GM18861 (cell line): ENCODE measurements around the gene SERTAD4.
"Not testable (repeated sequence)": the region's sequence is repeated elsewhere in the genome, so short reads cannot be mapped to it uniquely, and the experiment has no call there.

ENCODE experiments used
- ATAC-seq: cut with Tn5 transposase; IDR thresholded peaks from one replicate; pipeline ENCODE4 v1.9.1; 2021; ENCODE audit not compliant: unreplicated experiment

SERTAD4 gene

DNA sequence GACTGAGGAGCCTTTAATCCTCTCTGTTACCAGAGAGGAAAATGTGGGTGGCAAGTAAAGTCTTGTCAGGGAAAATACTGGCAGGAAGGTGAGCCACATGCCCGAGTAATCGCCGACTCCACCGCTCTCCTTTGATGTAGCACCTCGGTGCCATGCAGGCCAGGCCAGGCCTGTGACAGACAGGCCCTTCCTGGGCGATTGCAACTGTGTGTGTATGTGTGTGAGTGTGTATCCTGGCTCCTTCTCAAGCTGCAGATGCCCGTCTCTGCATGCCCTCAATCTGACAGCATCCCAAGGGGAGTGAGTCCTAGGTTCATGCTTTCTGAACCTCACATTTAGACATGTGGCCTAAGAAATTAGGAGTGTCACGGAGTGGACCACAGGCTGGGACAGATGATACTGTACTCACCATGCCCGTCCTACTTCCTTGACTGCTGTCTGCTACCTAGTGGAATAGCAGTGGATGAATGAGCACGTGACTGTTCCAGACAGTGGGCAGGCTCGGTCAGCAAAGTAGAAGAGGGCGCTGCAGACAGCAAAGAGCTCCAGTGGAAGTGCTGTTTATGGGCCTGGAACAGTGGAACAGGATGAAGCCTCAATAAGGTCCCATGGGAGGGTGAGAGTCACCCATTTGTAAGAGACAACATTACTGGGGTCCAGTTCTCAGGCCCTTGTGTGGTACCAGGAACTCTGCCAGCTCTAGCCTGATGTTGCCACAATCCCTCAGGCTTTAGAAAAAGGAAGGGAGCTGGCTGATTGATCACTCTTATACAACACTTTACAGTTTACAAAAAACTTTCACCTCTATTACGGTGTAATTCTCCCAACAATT is 25.3 kb downstream of the SERTAD4 start:
- ATAC-seq = no peak

DNA sequence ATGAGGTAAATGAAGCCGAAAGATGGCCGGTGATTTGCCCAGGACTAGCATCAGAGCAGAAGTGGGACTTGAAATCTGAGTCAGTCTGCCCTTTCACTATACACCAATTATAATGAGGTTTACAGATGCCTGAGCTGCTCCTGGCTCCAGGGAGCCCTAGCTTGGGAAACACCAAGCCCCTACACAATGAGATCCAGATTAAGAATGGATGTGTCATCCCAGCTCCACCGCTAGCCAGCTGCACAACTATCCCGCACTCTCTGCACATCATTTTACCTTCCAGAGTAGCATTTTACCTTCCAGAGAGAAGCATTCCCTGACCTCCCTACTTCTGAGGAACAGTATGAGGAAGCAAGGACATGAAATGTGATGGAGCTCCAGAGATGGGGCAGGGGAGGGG is 27.0 kb downstream of the SERTAD4 start:
- ATAC-seq = no peak

DNA sequence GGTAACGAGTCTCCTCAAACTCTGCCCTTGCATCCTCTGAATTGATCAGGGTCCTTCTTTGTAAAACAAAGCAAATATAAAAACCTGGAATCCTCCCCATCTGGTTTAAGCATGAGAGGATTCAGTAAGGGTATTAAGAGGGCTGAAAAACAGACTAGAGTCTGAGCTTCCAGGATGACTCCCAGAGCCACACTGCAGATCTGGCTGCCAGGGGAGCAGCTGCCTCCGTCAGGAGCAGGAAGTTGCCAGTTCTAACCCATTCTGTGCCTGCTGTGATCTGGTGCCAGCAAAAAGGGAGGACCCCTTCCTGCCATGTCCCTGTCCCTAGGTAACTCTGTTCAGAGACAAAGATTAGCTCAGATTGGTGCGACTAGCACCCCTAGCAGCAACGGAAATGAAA is 27.5 kb downstream of the SERTAD4 start:
- no peak for ATAC-seq

DNA sequence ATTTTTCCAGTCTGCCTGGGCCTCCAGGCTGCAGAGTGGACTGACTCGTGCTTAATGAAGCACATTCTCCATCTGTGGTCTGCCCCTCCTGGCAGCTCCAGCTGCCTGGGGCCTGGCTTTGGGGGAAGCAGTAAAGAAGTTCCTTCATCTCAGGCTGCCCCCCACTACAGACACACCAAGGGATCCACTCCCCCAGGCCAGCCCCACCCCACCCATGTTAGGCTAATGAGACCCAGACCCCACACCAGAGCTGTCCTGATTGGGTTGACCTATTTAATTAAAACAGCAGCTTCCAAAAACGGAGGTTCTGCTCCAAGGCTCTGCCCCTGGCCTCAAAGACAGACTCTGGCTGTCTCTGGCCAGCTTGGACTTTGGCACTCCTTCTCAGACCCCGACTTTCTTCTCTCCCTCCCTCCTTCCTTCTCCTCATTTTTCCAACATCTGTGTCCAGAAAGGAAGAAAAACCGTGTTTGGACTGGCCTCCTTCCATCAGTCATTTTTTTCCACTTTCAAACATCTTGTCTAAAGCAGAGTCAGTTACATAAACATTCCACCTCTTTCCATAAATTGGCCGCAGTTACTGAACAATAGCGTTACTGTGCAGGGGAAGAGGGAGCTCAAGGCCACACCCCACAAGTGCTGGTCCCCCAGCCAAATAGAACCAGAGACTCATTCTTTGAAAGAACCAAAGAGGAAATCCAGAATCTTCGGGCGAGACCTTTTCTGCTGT is 29.7 kb downstream of the SERTAD4 start:
- no peak for ATAC-seq

DNA sequence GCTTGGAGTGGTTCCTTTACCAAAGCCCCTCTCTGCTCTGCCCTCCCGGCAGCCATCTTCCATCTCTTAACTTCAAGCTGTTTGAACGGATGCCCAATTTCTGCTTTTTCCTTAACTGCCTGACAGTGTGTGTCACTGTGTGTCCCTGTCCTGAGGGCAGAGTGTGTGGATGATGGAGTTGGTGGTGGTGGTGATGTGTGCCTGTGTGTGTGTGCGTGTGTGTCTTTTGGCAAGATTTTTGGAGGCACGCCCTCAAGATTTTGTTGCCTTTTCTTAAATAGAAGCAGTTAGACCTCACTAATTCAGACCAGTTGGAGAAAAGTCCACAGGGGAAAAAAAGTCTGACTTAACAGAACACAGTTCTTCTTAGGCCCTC is 30.3 kb downstream of the SERTAD4 start:
- ATAC-seq = no peak

DNA sequence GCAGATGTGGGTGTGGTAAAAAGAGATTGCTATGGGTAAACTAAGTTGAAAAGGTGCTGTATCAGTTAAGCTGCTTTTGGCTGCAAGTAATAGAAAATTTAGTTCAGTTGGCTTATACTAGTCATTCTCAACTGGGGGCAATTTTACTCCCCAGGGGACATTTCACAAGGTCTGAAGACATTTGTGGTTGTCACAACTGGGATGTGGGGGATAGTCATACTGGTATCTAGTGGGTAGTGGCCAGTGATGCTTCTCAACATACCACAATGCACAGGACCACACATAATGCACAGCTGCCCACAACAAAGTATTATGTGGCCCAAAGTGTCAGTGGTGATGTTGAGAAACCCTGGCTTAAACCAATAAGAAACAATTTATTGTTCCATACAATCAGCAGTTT is 31.4 kb downstream of the SERTAD4 start:
- ATAC-seq = no peak

DNA sequence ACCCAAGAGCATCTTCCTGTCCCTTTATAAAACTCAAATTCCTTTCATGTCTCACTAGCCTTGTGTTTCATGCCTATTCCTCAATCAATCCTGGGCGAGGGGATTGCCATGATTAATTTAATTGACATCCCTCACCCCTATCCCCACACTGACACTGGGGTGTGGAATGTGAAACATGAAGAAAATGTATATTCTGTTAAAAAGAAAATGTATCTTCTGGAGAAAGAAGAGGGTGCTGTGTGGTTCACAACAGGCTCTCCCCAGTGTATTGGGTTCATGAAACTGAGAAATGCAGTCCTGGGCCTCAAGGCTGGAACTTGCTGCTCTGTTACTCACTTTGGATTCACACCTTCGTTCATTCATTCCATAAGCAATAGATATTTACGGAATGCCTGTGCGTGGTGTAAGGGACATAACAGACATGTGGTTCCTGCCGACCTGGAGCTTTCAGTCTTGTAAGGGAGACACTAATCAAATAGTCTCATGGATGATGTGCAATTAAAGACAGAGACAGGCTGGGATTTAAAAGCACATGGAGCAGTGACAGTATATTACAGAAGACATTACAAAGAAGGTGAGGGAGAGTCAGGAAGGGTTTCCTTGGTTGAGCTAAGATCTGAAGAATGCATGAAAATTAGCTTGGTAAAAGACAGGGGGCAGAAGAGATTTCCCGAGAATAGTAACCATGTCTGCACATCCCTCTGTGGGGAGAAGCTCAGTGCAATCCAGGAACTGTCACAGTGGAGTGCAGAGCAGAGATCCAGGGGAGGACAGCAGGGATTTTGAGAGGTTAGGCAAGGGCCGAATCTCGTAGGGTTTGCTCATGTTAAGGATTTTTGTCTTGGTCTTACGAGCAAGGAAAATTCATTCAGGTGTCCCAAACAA is 32.1 kb downstream of the SERTAD4 start:
- ATAC-seq = no peak

DNA sequence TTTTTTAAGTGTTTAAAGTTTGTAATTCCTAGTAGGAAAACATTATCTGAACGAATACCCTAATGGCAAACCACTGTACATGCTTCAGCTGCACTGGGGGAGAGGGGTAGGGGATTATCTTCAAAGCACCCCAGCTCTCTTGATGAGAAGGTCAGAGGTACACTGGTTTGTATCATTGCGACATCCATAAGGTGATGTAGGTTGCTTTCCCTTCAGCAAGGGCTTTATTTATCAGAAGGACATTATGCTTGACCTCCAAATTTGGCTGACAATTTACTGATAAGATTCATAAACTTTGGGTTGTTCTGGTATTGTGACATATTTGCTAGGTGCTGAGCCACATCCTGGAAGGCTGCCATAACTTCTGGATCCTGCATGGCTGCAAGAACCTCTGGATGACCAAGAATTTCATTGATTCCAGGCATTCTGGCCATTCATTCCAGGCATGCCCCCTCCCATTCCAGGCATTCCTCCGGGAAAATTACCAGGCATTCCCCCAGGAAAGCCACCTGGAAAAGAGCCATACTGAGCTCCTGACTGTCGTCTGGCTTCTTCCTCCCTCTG is 32.9 kb downstream of the SERTAD4 start:
- not testable (repeated sequence) for ATAC-seq

DNA sequence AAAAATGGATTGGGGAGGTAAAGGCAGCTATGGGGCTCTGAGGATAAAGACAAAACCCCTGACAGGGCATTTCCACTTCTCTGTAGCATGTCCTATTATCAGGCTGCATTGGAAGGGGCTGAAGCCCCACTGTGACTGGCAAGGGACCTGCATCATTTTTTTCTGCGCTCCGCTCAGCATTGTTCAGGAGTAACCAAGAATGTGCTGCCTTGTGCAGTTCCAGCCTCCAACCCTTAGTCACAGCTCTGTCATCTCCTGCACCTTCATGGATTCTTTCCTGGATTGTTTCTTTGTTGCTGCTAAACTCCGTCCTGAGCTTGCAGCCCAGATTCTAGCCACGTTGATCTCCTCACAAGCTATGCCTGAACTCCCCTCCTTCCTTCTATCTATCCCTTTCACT is 37.4 kb downstream of the SERTAD4 start:
- ATAC-seq = no peak

DNA sequence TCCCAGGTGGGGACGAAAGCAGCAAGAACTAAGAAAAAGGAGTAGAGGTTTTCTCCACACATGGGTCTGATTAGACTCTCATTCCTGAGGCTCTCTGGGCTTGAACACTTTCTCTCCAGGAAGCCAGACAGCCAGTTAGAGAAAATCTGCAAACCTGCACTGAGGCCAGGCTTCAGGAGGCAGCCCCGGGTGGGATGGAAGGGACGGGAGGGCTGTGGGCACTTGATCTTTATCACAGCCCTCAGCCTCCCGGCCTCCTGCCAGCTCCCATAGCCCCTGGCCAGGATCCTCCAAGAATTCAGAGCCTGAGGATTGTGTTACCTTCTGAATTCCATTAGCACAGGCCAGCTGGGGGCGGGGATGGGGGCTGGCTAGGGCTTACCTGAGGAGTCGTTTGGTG is 40.1 kb downstream of the SERTAD4 start:
- no peak for ATAC-seq

DNA sequence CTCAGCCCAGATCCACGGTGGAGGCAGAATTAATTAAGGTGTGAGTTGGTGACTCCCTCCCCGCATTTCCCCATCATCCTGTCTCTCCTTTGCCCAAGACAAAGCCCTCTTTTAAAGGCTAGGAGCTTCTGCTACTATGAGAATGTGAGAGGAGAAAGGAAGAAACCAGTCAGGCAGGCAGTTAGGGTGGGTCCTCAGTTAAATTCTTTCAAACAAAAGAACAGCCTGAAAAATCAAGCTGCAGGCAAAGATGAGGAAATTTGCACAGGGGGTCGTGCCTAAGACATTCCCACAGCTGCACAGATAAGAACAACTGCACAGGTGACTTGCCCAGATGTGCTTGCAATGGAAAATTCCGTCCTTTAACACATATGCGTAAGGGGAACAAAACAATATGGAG is 47.6 kb downstream of the SERTAD4 start:
- no peak for ATAC-seq

DNA sequence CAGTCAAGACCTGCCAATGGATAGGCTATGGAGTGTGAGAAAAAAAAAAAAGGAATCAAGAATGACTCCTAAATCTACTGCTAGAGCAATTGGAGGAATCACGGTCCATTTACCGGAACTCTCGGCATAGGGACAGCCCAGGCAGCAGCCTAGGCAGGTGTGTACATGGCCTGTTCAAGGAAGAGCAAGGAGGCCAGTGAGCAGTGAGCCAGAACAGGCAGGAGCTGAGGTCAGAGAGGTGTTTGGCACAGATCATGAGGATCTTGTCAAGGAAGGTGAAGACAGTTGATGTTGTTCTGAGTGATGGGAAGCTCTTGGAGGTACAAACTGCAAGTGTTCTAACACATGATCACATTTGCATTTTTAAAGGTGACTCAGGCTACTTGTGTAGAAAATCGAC is 55.5 kb downstream of the SERTAD4 start:
- ATAC-seq = no peak

DNA sequence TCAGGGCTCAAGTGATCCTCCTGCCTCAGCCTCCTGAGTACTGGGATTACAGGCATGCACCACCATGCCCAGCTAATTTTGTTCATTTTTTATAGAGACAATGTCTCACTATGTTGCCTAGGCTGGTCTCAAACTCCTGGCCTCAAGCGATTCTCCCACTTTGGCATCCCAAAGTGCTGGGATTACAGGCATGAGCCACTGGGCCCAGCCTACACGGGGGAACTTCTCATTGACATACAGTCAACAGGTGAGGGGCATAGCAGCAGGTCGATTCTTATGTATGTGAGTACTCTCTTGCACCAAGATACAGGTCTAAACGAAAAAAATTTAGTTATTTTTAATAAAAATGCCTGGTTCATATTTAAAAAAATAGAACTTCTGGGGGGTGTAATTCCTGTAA is 56.7 kb downstream of the SERTAD4 start:
- no peak for ATAC-seq

DNA sequence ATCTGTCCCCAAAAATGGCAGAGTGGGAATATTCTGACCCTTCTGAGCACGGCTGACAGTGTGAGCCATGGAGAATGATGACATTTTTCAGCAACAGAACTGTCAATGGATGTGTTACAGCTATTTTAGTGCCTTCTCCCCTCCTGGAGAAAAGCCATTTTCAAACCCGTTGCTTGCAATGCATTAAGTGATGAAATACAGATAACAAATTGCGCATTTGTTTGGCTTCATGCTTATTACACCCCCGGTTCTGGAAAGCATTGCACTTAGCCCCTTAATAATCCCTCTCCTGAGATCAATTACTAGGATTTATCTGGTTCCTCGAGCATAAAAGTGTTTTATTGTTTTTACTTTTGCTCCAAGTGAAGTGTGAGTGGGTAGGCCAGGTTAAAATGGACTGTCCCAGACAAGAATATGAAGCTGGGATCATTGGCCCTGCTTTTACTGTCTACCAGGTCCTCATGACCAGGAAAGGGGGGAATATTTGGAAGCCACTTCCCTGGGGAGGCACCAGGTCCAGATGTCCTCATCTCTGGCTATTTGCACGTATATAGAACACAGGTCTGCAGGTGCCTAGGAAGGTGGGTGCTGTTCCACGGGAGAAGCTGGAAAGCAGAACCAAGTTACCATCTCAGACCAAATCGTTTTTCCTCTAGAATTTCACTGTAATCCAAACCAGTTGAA is 58.6 kb downstream of the SERTAD4 start:
- no peak for ATAC-seq

DNA sequence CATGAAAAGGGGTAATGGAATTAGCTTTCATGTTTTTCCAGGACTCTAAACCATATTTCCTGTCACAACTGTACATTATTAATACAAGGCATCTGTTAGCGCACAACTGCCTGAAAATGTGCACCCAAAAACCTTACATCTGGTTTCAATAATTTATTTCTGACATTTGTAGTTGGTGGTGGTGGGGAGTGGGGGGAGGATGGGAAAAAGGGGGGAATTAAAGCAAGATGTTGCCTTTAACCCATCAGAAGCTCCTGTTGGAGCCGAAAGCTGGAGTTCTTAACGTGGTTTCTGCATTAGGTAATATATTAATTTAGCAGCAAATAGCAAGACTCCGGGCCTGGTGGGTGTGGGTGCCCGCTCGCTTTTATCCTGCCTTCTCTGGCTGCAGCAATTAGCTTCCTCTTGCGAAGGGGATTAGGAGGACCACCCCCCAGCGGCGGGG is 59.2 kb downstream of the SERTAD4 start:
- no peak for ATAC-seq

DNA sequence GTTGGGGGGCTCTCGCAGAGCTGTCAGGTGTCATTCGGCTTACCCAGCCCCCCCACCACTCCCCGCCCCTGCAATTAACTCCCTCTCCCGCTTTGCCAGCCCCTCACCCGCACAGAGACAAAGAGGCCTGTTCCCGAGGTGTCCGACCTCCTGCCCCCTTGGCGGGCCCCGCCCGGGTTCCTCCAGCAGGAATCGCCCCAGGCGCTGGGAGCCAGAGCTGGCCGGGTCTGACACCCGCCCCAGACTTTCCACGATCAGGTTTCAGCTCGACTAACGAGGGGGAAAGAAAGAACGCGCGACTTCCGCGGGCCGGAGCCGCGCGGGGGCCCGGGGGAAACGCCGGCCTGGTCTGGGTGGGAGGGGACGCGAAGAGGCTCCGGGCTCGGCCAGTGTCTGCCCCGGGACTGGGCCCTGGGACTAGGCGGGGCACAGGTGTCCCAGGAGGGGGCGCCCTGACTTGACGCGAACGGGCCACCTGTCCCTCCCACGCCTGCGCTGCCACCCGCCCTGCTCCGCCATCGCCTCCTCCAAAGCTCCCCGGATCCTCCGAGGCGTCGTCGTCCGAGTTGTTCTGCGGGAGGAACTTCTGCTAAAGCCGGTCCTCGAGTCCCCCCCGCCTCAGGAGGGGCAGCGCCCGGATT is 59.8 kb downstream of the SERTAD4 start:
- ATAC-seq = peak; percentile 62

DNA sequence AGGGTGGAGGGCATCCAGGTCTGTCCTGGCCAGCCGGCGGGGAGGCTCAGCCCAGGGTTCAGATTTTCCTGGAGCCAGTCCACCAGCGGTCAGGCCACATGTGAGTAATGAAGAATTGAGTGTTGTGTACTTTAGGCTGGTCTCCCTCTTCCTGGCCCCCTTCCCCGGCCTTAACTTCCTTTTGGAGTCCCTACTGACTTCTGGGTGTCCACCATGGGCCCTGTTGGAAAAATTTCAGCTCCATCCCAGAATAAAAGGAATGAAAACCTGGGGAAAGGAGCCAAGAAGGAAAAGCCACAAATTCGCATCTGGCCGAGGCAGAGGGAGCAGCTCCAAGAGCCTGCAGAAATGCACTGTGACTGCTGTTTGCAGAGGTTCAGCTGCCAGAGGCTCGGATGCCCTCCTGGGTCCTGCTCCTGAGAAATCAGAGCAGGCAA is 60.6 kb downstream of the SERTAD4 start:
- ATAC-seq = no peak

DNA sequence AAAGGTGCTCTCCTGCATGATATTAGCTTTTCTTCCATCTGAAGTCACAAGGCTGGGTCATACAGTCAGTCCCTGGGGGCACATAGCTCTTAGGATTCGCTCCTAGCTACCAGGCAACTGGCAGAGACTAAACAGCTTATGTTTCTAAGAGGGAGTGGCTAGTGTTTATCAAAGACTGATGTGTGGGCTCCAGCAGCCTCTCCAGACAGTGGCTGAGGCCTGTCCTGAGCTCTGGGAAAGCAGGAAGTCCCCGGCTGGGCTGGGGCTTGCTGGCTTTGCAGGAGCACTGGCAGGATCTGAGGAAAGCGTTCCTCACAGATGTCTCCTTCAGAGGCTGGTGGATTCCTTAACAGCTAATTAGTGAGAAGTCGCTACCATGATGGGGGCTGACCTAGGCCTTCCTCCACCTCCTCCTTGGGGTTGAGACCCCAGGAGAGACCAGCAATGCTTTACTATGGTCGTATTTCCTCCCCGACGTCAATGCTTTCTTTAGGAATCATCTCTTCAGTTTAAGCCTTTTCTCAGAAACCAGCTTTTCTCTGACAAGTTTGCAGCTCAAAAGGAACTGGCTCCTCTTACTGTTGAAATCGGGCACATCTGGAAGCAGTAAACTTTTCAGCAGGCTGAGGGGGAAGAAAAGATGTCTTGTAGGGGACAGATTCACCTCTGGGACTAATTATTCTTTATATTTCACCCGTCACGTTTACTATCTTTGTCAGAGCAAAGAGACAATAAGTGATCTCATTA is 62.6 kb downstream of the SERTAD4 start:
- ATAC-seq = no peak
